ENCODE results near the gene TAOK3.
A peak's percentile ranks its signal among the peaks of the same experiment; 100 is the strongest.

Gene TAOK3

DNA sequence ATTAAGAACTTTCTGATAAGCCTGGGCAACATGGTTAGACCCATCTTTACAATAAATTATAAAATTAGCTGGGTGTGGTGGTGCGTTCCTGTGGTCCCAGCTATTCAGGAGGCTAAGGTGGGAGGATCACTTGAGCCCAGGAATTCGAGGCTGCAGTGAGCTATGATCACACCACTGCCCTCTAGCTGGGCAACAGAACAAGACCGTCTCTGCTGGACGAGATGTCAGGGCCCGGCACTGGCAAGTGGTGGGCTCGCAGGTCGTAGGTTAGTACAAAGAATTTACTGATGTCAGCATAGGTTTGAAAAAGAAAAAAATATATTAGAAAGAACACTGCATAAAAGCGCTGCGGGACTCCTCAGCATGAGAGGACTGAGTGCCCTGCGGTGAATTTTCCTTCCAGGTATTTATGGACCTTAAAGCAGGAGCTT is 253.2 kb downstream of the TAOK3 start:
- Mint-ChIP-seq H3K9me3 (no peaks in the 10 kb centered on the region), H3K27me3 (ENCODE audit: low read depth) (no peaks in the 10 kb centered on the region), H3K4me1 (ENCODE audit: low read depth) (peaks cover 5% of the 10 kb centered on the region), H3K27ac (no peak overlapping the region), H3K36me3 (ENCODE audit: low read depth) (no peaks in the 10 kb centered on the region), H3K4me3 (no peak overlapping the region)

DNA sequence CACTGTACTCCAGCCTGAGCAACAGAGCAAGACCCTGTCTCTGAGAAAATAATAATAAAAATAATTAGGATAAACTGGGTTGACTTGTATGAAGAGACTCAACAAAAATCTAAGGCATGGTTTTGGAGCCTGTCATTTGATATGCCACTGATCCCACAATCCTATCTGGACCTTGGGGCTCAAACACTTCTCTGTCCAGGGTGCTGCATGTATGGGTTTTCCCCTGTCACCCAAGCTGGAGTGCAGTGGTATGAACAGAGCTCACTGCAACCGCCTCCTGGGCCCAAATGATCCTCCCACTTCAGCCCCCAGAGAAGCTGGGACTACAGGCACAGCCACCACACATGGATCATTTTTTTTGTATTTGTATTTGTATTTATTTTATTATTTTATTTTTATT is 263.6 kb downstream of the TAOK3 start:
- Mint-ChIP-seq H3K27me3 (ENCODE audit: low read depth) (peaks cover 5% of the 10 kb centered on the region), H3K9me3 (no peaks in the 10 kb centered on the region), H3K4me3 (no peak overlapping the region), H3K27ac (no peak overlapping the region), H3K4me1 (ENCODE audit: low read depth) (peaks cover 3% of the 10 kb centered on the region), H3K36me3 (ENCODE audit: low read depth) (no peaks in the 10 kb centered on the region)

DNA sequence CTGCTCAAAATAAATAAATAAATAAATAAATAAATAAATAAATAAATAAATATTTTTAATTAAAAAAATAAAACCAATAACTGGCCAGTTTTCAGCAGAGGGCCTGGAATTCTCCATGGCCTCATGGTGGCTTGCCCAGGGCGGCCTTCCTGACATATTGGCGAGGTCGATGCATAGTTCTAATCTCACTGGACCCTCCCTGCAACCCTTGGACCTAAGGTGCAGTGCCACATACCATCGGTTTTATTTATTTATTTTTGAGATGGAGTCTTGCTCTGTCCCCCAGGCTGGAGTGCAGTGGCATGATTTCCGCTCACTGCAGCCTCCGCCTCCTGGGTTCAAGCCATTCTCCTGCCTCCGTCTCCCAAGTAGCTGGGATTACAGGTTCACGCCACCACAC is 265.0 kb downstream of the TAOK3 start:
- Mint-ChIP-seq H3K9me3 (no peaks in the 10 kb centered on the region), H3K4me3 (no peak overlapping the region), H3K27ac (no peak overlapping the region), H3K36me3 (ENCODE audit: low read depth) (no peaks in the 10 kb centered on the region), H3K27me3 (ENCODE audit: low read depth) (peaks cover 10% of the 10 kb centered on the region), H3K4me1 (ENCODE audit: low read depth) (peaks cover 5% of the 10 kb centered on the region)

DNA sequence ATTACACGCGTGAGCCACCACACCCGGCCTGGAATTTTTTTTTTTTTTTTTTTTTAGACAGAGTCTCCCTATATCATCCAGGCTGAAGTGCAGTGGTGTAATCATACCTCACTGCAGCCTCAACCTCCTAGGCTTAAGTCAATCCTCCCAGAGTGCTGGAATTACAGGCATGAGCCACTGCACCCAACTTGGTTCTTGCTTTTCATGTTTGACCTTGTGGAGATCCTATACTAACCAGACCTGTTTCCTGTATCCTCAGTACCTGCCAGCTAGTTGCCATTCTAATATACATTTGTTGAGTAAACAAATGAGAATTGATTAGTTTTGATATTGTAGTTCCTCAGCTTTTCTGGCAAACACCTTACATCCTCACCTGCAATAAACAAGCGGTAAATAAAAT is 265.7 kb downstream of the TAOK3 start:
- Mint-ChIP-seq H3K4me3 (no peak overlapping the region), H3K4me1 (ENCODE audit: low read depth) (peaks cover 5% of the 10 kb centered on the region), H3K9me3 (no peaks in the 10 kb centered on the region), H3K36me3 (ENCODE audit: low read depth) (no peaks in the 10 kb centered on the region), H3K27ac (no peak overlapping the region), H3K27me3 (ENCODE audit: low read depth) (peaks cover 15% of the 10 kb centered on the region)

GRCh38 chr12:118103601-118104382 is 268.9 kb downstream of the TAOK3 start, which contains the start of gene VSIG10:
VSIG10 (minus strand) TSS chr12:118104011; CDS start chr12:118103671, 340 bp downstream.
- Mint-ChIP-seq H3K27me3 (ENCODE audit: low read depth) (peaks cover 27% of the 10 kb centered on the region), H3K9me3 (no peaks in the 10 kb centered on the region), H3K27ac (no peak within 1 kb of the TSS)

GRCh38 chr12:118103201-118103600 is 269.5 kb downstream of the TAOK3 start:
- no peaks in the 10 kb centered on the region for H3K9me3 Mint-ChIP-seq
- no peaks in the 10 kb centered on the region for H3K36me3 Mint-ChIP-seq (ENCODE audit: low read depth)
- peak overlapping the region; percentile 89 for H3K4me3 Mint-ChIP-seq
- H3K27me3 Mint-ChIP-seq (ENCODE audit: low read depth) = peaks cover 31% of the 10 kb centered on the region
- H3K4me1 Mint-ChIP-seq (ENCODE audit: low read depth) = peaks cover 5% of the 10 kb centered on the region
- no peak overlapping the region for H3K27ac Mint-ChIP-seq

More at GRCh38 chr12:118103601-118104382, 268.9 kb downstream of the TAOK3 start, which contains the start of gene VSIG10:
- H3K4me1 Mint-ChIP-seq (ENCODE audit: low read depth) = peaks cover 5% of the 10 kb centered on the region
- no peaks in the 10 kb centered on the region for H3K36me3 Mint-ChIP-seq (ENCODE audit: low read depth)
- H3K4me3 Mint-ChIP-seq = peak within 1 kb of the TSS; percentile 89

DNA sequence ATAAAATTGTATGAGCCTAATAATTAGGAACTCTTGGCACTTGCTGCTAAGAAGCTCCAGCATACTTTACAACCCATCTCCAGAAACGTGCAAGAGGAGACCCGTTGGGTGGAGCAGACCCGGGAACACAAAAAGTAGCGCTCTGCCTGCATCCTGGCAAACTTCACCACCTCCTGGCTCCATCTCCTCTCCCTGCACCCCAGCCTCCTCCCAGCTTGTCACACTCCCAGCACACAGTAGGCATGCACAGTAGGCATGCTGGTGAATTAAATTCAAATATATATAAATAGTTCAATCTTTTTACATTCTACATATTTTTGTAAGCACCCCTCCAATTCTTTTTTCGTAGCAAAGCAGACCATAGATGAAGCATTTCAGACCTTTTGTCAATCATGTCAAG is 270.1 kb downstream of the TAOK3 start:
- peaks cover 31% of the 10 kb centered on the region for H3K27me3 Mint-ChIP-seq (ENCODE audit: low read depth)

DNA sequence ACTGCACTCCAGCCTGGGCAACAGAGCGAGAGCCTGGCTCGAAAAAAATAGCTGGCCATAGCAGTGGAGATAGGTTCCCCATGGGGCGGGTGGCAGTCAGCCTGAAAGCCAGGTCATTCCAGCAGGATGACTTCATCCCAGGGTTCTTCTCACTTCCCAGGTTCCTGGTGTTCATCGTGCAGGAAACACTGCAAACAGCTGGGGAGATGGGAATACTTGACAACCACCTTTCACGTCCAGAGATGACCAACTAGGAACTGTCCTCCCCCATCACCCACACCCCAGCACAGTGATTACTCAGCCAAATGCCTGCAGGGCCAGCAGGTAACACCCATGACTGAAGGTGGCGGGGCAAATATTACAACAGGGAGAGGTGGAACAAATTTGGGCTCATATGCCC is 270.6 kb downstream of the TAOK3 start:
- no peak overlapping the region for H3K4me3 Mint-ChIP-seq
- no peaks in the 10 kb centered on the region for H3K9me3 Mint-ChIP-seq
- H3K27me3 Mint-ChIP-seq (ENCODE audit: low read depth) = peaks cover 31% of the 10 kb centered on the region
- H3K27ac Mint-ChIP-seq = no peak overlapping the region
- peaks cover 5% of the 10 kb centered on the region for H3K4me1 Mint-ChIP-seq (ENCODE audit: low read depth)
- no peaks in the 10 kb centered on the region for H3K36me3 Mint-ChIP-seq (ENCODE audit: low read depth)

More for the DNA sequence above, 270.1 kb downstream of the TAOK3 start:
- Mint-ChIP-seq H3K9me3 (no peaks in the 10 kb centered on the region), H3K4me3 (peak overlapping the region; percentile 89), H3K4me1 (ENCODE audit: low read depth) (peaks cover 5% of the 10 kb centered on the region), H3K36me3 (ENCODE audit: low read depth) (no peaks in the 10 kb centered on the region), H3K27ac (no peak overlapping the region)

DNA sequence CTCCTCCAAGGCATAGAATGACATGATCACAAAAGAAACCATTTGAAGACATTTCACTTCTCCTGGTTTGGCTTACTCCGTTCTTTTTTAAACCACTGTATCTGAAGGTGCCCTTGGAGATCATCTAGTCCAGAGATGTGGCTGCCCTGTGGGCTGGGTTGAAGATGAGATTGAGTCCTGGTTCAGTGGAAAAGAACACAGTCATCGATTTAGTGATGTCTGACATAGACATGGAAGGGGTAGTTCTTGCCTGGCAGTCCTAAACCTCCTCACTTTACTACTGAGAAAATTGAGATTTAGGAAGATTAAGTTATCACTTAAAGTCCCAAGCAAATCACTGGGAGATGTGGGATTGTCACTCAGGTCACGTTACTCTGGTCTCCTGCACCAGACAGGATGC is 271.7 kb downstream of the TAOK3 start:
- Mint-ChIP-seq H3K4me1 (ENCODE audit: low read depth) (peaks cover 5% of the 10 kb centered on the region), H3K9me3 (no peaks in the 10 kb centered on the region), H3K4me3 (no peak overlapping the region), H3K36me3 (ENCODE audit: low read depth) (no peaks in the 10 kb centered on the region), H3K27ac (no peak overlapping the region), H3K27me3 (ENCODE audit: low read depth) (peaks cover 31% of the 10 kb centered on the region)

All from T-helper 1 cell treated with Interleukin-12 subunit alpha and Interleukin-12 subunit beta and Interleukin-4 antibody, amounts not matched to agents 30 μg/mL and 1 μg/mL, for 36 hours (primary cell).